Type B pancreatic cell (in vitro differentiated cells): ENCODE results near the gene CYB561D2. TPM values are rescaled to one million over a fixed set of nuclear protein-coding genes. Genes with fewer than 3 reads are reported as not detected.

Experiments
- DNase-seq: peaks from one replicate; pipeline ENCODE4 v3.0.0; 2021; ENCODE audit warnings: mixed read lengths; ENCODE audit not compliant: unreplicated experiment; ENCODE audit errors: extremely low spot score
- H3K27ac Mint-ChIP-seq: 2 replicates; pipeline ENCODE4 v1.8.0; 2021; ENCODE audit warnings: mild to moderate bottlenecking, mixed read lengths
- H3K27me3 Mint-ChIP-seq: 2 replicates; pipeline ENCODE4 v1.8.0; 2021; ENCODE audit warnings: mixed read lengths
- H3K36me3 Mint-ChIP-seq: 2 replicates; pipeline ENCODE4 v1.8.0; 2021; ENCODE audit warnings: mixed read lengths
- H3K4me1 Mint-ChIP-seq: one replicate; pipeline ENCODE4 v1.8.0; 2021; ENCODE audit warnings: mixed read lengths; ENCODE audit not compliant: unreplicated experiment
- H3K4me3 Mint-ChIP-seq: 2 replicates; pipeline ENCODE4 v1.8.0; 2021; ENCODE audit warnings: mild to moderate bottlenecking, mixed read lengths
- H3K9me3 Mint-ChIP-seq: 2 replicates; pipeline ENCODE4 v1.8.0; 2021; ENCODE audit warnings: mixed read lengths
- total RNA-seq: library from RNA; stranded (reverse); gene quantifications from 2 replicates; pipeline ENCODE4 v1.2.1, GENCODE V29; 2021; ENCODE audit warnings: low replicate concordance
- TF ChIP-seq, protein P1 (sequence below): fragments of 200-600 bp; sonication (generic); conservative IDR thresholded peaks from 2 replicates; pipeline ENCODE4 v1.5.0; 2021; ENCODE audit warnings: antibody characterized with exemption, mild to moderate bottlenecking

CYB561D2 gene
- total RNA-seq, 1 donor from 2014 or later = 10.1 TPM

DNA sequence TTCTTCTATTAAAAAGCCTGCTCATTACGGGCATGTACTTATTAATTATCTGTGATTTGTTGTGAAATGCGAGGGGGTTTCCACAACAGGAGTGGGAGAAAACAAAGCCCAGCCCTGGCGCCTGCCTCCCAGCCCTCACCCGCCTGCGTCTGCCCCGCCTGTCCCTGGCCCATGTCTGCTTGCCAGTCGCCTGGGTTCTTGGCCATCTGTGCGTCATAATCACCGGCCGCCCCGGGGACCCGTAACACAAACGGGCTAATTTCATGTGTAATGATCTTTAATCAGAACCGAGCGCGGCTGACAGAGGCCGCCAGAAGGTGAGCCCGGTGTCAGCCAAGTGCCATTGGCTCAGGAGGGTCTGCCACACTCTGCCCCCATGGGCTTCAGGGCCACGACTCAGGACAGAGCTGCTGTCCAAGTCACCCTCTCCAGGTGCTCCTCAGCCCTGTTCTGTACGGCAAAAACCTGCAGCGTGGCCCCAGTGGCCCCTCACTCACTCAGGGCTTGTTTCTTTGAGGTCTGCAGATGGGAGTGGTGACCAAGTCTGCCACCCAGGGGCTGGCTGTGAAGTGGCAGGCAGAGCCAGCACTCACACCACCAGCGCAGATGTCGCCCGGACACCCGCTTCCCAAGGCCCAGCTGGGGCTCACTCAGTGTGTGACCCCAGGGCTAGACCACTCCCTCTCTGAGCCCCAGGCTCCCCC lies 37.5 kb downstream of the CYB561D2 start:
- no peak for DNase-seq
- no peak overlapping the region for H3K27ac Mint-ChIP-seq
- H3K4me3 Mint-ChIP-seq = no peak overlapping the region
- TF ChIP-seq, protein P1, sequence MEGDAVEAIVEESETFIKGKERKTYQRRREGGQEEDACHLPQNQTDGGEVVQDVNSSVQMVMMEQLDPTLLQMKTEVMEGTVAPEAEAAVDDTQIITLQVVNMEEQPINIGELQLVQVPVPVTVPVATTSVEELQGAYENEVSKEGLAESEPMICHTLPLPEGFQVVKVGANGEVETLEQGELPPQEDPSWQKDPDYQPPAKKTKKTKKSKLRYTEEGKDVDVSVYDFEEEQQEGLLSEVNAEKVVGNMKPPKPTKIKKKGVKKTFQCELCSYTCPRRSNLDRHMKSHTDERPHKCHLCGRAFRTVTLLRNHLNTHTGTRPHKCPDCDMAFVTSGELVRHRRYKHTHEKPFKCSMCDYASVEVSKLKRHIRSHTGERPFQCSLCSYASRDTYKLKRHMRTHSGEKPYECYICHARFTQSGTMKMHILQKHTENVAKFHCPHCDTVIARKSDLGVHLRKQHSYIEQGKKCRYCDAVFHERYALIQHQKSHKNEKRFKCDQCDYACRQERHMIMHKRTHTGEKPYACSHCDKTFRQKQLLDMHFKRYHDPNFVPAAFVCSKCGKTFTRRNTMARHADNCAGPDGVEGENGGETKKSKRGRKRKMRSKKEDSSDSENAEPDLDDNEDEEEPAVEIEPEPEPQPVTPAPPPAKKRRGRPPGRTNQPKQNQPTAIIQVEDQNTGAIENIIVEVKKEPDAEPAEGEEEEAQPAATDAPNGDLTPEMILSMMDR = peak; percentile 65
- no peaks in the 10 kb centered on the region for H3K36me3 Mint-ChIP-seq
- H3K4me1 Mint-ChIP-seq = peaks cover 7% of the 10 kb centered on the region
- H3K27me3 Mint-ChIP-seq = no peaks in the 10 kb centered on the region
- no peaks in the 10 kb centered on the region for H3K9me3 Mint-ChIP-seq

DNA sequence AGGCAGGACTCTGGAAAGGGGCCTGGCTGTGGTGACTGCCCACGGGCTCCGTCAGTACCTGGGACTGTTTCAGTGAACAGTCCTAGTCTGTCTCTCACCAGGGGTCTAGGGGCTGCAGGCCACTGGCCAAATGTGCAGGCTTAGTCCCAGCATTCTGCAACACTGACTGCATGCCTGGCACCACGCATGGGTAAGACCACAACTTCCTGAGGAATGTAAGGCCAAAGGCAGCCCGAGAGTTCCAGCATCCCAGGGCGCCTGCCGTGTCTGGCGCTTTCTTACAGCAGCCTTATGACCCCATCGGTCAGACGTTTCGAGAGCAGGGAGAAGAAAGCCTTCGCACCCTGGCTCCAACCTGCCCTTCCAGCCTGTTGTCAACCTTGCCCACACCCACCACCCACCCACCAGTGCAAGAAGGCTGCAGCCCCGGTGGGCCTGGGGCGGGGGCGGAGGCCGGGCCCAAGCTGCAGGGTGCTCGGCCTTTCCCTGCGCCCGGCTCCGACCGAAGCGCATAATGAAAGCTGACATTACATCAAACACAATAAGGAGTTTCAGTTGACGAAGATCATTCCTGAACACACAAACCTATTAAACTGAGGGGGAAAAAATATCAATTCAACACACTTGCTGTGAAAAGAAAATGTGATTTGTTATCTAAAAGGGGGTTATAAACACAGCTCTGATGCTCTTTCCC lies 38.2 kb downstream of the CYB561D2 start:
- H3K27ac Mint-ChIP-seq = no peak overlapping the region
- H3K4me3 Mint-ChIP-seq = no peak overlapping the region
- H3K4me1 Mint-ChIP-seq = peaks cover 7% of the 10 kb centered on the region
- TF ChIP-seq, protein P1 = no peak
- no peaks in the 10 kb centered on the region for H3K27me3 Mint-ChIP-seq
- H3K36me3 Mint-ChIP-seq = no peaks in the 10 kb centered on the region
- H3K9me3 Mint-ChIP-seq = no peaks in the 10 kb centered on the region
- no peak for DNase-seq

DNA sequence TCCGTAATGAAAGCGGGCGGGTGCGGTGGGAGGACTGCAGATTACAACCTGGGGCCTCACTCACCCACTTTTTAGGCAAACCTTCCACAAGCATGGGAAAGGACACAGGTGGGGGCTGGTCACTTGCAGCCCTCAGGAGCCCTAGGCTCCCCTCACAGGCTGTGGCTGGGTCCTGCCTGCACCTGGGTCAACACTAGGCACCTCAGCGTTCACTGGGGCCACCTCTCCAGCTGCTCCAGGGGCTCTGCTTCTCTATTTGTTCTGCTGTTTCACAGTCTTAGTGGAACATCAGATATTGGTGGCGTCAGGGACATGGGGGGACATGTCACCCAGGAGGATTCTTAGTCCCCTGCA lies 38.7 kb downstream of the CYB561D2 start:
- TF ChIP-seq, protein P1 = no peak
- Mint-ChIP-seq H3K36me3 (no peaks in the 10 kb centered on the region), H3K27me3 (no peaks in the 10 kb centered on the region), H3K9me3 (no peaks in the 10 kb centered on the region), H3K27ac (no peak overlapping the region), H3K4me3 (no peak overlapping the region), H3K4me1 (peaks cover 4% of the 10 kb centered on the region)
- DNase-seq = no peak

DNA sequence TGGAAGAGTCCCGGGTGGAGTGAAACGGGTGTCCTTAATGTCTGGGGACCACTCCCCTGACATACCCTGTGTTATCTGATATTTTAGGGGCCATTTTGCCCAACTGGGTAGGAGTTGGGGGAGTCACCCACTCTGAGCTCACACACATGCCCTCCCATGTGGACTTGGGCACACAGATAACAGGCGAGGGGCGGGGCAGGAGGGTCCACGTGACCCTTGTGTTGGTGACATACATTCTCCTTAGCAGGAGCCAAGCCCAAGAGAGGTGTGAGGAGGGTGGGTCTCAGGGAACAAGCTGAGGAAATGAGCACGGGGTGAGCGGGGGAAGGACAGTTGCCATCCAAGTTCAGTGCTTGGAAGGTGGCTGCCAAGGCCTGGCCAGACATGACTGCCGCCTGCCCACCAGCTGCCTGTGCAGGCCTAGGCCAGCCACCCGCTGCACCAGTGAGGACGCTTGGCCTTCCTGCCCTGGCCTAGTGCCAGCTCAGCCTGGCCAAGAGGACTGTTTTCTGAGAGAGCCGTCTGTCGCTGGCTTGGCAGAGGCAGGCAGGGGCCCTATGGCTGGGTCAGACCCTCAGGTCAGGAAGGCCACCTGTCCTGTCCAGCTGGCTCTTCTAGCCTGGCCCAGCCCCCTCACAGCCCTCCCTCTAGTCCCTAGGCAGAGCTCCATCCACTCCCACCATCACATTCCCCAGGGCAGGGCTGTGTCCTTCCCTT lies 40.0 kb downstream of the CYB561D2 start:
- TF ChIP-seq, protein P1 = no peak
- no peaks in the 10 kb centered on the region for H3K27me3 Mint-ChIP-seq
- peaks cover 4% of the 10 kb centered on the region for H3K4me1 Mint-ChIP-seq
- H3K9me3 Mint-ChIP-seq = no peaks in the 10 kb centered on the region
- DNase-seq = no peak
- no peak overlapping the region for H3K27ac Mint-ChIP-seq
- H3K36me3 Mint-ChIP-seq = no peaks in the 10 kb centered on the region
- H3K4me3 Mint-ChIP-seq = no peak overlapping the region

DNA sequence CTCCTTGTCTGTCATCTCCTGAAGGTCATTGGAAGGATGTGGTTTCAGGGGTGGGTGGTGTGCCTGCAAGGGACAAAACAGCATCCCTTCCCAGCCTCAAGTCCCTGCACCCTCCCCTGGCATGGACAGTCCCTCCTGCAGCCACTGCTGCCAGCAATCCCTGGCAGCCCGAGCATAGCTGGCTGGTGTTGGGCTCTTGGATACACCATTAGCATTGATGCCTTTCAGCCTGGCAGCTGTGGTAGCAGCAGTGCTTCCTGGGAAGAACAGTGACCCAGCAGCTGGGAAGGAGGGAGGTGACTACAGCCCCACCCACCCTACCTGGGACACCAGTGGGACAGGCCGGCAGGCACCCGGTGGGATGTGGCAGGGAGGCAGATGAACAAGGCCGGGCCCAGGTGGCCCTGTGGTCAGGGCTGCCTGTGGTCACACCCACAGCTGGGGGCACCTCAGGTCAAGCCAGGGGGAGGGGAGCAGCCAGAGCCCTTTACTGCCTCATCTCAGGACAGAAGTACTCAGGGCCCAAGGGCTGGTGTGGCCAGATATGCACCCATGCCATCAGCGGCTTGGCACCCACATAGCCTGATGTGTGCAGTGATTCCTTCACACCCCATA lies 41.5 kb downstream of the CYB561D2 start:
- H3K27me3 Mint-ChIP-seq = no peaks in the 10 kb centered on the region
- H3K27ac Mint-ChIP-seq = no peak overlapping the region
- no peaks in the 10 kb centered on the region for H3K9me3 Mint-ChIP-seq
- H3K4me1 Mint-ChIP-seq = no peaks in the 10 kb centered on the region
- DNase-seq = no peak
- TF ChIP-seq, protein P1 = no peak
- no peaks in the 10 kb centered on the region for H3K36me3 Mint-ChIP-seq
- no peak overlapping the region for H3K4me3 Mint-ChIP-seq
